K562 (cell line): Measurements from ENCODE around the gene ALDH16A1. TPM values are rescaled to one million over a fixed set of nuclear protein-coding genes. Genes with fewer than 3 reads are reported as not detected.

Experiments
- BCOR ChIP-seq: fragments of 450-650 bp; IDR thresholded peaks from 2 replicates; pipeline ENCODE4 v1.6.1; 2016
- DMBX1 ChIP-seq: fragments of 250-450 bp; sonication (Bioruptor Pico); IDR thresholded peaks from 2 replicates; pipeline ENCODE4 v1.8.0; 2022; ENCODE audit warnings: inconsistent platforms, mild to moderate bottlenecking, moderate library complexity, borderline replicate concordance
- PHF20 ChIP-seq: fragments of 450-650 bp; IDR thresholded peaks from 2 replicates; pipeline ENCODE4 v1.6.1; 2018; ENCODE audit not compliant: partially characterized antibody
- RAD21 ChIP-seq, 2 experiments: fragments of 250-450 bp in 1 of 2; fragments of 450-650 bp in 1 of 2; sonication (Bioruptor Pico) in 1 of 2; formaldehyde crosslinking in 1 of 2; IDR thresholded peaks in 1 of 2; conservative IDR thresholded peaks in 1 of 2; 2 replicates each; pipeline versions ENCODE4 v1.4.0 to v1.8.0; 2020 to 2022; ENCODE audit warnings: mild to moderate bottlenecking in 2 of 2, moderate library complexity in 1 of 2
- RBM25 ChIP-seq: fragments of 200-400 bp; formaldehyde crosslinking; IDR thresholded peaks from 2 replicates; pipeline ENCODE4 v1.6.1; 2018; ENCODE audit warnings: low read length, low read depth, moderate library complexity; ENCODE audit not compliant: severe bottlenecking
- RNF2 ChIP-seq: sonication (generic); IDR thresholded peaks from 2 replicates; pipeline ENCODE4 v1.6.1; 2016
- SMAD3 ChIP-seq: fragments of 450-650 bp; formaldehyde crosslinking; conservative IDR thresholded peaks from 2 replicates; pipeline ENCODE4 v1.4.0; 2020; ENCODE audit warnings: mild to moderate bottlenecking
- ZFX ChIP-seq: sonication (generic); formaldehyde crosslinking; IDR thresholded peaks from 2 replicates; pipeline ENCODE4 v1.8.0; 2022; ENCODE audit warnings: mild to moderate bottlenecking, missing genetic modification reagents, moderate library complexity
- ZNF124 ChIP-seq: sonication (generic); formaldehyde crosslinking; IDR thresholded peaks from 2 replicates; pipeline ENCODE4 v1.8.1; 2022; ENCODE audit warnings: missing genetic modification reagents
- ZNF551 ChIP-seq: fragments of 250-450 bp; sonication (Bioruptor Pico); IDR thresholded peaks from 2 replicates; pipeline ENCODE4 v1.5.0; 2021; ENCODE audit warnings: mild to moderate bottlenecking, moderate library complexity
- ZNF707 ChIP-seq: fragments of 250-450 bp; sonication (Bioruptor Pico); conservative IDR thresholded peaks from 2 replicates; pipeline ENCODE4 v1.8.0; 2022; ENCODE audit warnings: inconsistent platforms, mild to moderate bottlenecking, moderate library complexity
- ZNF830 ChIP-seq: fragments of 250-450 bp; sonication (Bioruptor Pico); IDR thresholded peaks from 2 replicates; pipeline ENCODE4 v1.5.0; 2021; ENCODE audit warnings: mild to moderate bottlenecking
- polyA plus RNA-seq, 8 experiments: library from polyadenylated mRNA; depleted of rRNA in 4 of 8; stranded (reverse) in 5 of 8; unstranded in 3 of 8; fragments of >200 nt; fragmentation: Nextera tagmentation in 2 of 8; fragmentation: Illumina TruSeq in 1 of 8; extraction: Ambion mirVana in 2 of 8; extraction: Trizol in 1 of 8; gene quantifications; 2 replicates each; pipeline versions ENCODE4 v1.2.1 to v1.2.3, GENCODE V29; 2011 to 2014; ENCODE audit warnings: inconsistent platforms in 1 of 8, missing spikeins in 1 of 8
- total RNA-seq, 7 experiments: library from RNA; depleted of rRNA in 6 of 7; stranded (reverse); fragments of >200 nt in 6 of 7; fragmentation: Illumina TruSeq in 2 of 7; extraction: Trizol in 2 of 7; gene quantifications; 2 replicates each; pipeline versions ENCODE4 v1.2.1 to v1.2.3, GENCODE V29; 2011 to 2021; ENCODE audit warnings: low replicate concordance in 1 of 7
- TF ChIP-seq, protein P1 (sequence below): sonication (generic); formaldehyde crosslinking; IDR thresholded peaks from 2 replicates; pipeline ENCODE4 v1.8.0; 2022; ENCODE audit warnings: mild to moderate bottlenecking, missing genetic modification reagents
- TF ChIP-seq, protein P2 (sequence below), 2 experiments: IDR thresholded peaks; 2 replicates each; pipeline ENCODE4 v1.6.1; 2011; ENCODE audit warnings: borderline replicate concordance in 1 of 2, control low read depth in 1 of 2, low read depth in 1 of 2, low read length in 1 of 2, mild to moderate bottlenecking in 1 of 2, mixed read lengths in 1 of 2, moderate library complexity in 1 of 2; ENCODE audit not compliant: insufficient read depth in 1 of 2, insufficient read length in 1 of 2, poor library complexity in 1 of 2, severe bottlenecking in 1 of 2; ENCODE audit errors: extremely low read depth in 1 of 2
- TF ChIP-seq, protein P3 (sequence below): sonication (generic); formaldehyde crosslinking; IDR thresholded peaks from 2 replicates; pipeline ENCODE4 v1.9.0; 2022; ENCODE audit warnings: mild to moderate bottlenecking, missing genetic modification reagents
- TF ChIP-seq, protein P4 (sequence below): fragments of 150-350 bp; conservative IDR thresholded peaks from 2 replicates; pipeline ENCODE4 v1.6.1; 2014; ENCODE audit warnings: low read length
- TF ChIP-seq, protein P5 (sequence below): fragments of 450-650 bp; formaldehyde crosslinking; IDR thresholded peaks from 2 replicates; pipeline ENCODE4 v1.4.0; 2020; ENCODE audit warnings: mild to moderate bottlenecking, moderate library complexity

Gene ALDH16A1
- total and polyA plus RNA-seq, 9 of the 15 experiments (the other 6 are each of a cell fraction or from before 2014, with no cell fraction given): 2.2 to 52.2 (median 7.6) TPM

DNA sequence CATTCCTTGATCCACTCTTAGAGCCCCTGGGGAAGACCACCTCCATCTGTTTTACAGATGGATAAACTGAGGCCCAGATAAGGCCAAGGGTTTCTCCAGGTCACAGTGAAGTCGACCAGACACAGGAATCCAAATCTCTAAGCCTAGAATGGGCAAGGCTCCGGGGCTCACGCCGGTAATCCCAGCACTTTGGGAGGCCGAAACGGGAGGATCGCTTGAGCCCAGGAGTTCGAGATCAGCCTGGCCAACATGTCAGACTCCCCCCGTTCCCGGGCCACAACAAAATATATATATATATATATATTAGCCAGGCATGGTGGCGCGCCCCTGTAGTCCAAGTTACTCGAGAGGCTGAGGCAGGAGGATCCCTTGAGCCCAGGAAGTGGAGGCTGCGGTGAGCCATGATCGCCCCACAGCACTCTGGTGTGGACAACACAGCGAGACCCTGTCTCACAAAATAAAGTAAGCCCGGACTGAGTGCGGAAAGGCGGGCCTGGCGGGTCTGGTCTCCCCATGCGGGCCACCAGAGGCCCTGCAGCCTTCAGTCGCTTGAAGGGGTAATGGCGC lies 33.8 kb downstream of the ALDH16A1 start (continued):
- TF ChIP-seq RAD21 (CRISPR knock-in tag; conservative IDR thresholded peaks at IDR 0.05 in 1 of 2, IDR thresholded peaks at IDR 0.05 in 1 of 2) (0 out of 4 replicates have a peak, but pooled peaks of 1 of the 2 experiments have one; percentile 5), ZNF124 (CRISPR knock-in tag) (no peak), DMBX1 (no peak), RNF2 (no peak), PHF20 (peak; percentile 55), BCOR (peak; percentile 62; the same call in 1 of the 2 replicates), RBM25 (peak; percentile 53), ZFX (peak; percentile 77), ZNF707 (0 out of 2 replicates have a peak, but pooled peaks have one; percentile 1), SMAD3 (CRISPR knock-in tag) (no peak), ZNF830 (CRISPR knock-in tag) (no peak), ZNF551 (CRISPR knock-in tag) (no peak)
- TF ChIP-seq, protein P1, sequence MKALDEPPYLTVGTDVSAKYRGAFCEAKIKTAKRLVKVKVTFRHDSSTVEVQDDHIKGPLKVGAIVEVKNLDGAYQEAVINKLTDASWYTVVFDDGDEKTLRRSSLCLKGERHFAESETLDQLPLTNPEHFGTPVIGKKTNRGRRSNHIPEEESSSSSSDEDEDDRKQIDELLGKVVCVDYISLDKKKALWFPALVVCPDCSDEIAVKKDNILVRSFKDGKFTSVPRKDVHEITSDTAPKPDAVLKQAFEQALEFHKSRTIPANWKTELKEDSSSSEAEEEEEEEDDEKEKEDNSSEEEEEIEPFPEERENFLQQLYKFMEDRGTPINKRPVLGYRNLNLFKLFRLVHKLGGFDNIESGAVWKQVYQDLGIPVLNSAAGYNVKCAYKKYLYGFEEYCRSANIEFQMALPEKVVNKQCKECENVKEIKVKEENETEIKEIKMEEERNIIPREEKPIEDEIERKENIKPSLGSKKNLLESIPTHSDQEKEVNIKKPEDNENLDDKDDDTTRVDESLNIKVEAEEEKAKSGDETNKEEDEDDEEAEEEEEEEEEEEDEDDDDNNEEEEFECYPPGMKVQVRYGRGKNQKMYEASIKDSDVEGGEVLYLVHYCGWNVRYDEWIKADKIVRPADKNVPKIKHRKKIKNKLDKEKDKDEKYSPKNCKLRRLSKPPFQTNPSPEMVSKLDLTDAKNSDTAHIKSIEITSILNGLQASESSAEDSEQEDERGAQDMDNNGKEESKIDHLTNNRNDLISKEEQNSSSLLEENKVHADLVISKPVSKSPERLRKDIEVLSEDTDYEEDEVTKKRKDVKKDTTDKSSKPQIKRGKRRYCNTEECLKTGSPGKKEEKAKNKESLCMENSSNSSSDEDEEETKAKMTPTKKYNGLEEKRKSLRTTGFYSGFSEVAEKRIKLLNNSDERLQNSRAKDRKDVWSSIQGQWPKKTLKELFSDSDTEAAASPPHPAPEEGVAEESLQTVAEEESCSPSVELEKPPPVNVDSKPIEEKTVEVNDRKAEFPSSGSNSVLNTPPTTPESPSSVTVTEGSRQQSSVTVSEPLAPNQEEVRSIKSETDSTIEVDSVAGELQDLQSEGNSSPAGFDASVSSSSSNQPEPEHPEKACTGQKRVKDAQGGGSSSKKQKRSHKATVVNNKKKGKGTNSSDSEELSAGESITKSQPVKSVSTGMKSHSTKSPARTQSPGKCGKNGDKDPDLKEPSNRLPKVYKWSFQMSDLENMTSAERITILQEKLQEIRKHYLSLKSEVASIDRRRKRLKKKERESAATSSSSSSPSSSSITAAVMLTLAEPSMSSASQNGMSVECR (CRISPR knock-in tag): 0 out of 2 replicates have a peak, but pooled peaks have one; percentile 9
- TF ChIP-seq, protein P2, sequence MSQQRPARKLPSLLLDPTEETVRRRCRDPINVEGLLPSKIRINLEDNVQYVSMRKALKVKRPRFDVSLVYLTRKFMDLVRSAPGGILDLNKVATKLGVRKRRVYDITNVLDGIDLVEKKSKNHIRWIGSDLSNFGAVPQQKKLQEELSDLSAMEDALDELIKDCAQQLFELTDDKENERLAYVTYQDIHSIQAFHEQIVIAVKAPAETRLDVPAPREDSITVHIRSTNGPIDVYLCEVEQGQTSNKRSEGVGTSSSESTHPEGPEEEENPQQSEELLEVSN (IDR thresholded peaks at IDR 0.05; ENCODE audit: borderline replicate concordance in 1 of 2, extremely low read depth in 1 of 2, insufficient read depth in 1 of 2, insufficient read length in 1 of 2, low read depth in 1 of 2, low read length in 1 of 2, poor library complexity in 1 of 2, severe bottlenecking in 1 of 2): peak in 1 of 2 experiments; percentile 51
- TF ChIP-seq, protein P3, sequence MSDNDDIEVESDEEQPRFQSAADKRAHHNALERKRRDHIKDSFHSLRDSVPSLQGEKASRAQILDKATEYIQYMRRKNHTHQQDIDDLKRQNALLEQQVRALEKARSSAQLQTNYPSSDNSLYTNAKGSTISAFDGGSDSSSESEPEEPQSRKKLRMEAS (CRISPR knock-in tag): no peak
- TF ChIP-seq, protein P4, sequence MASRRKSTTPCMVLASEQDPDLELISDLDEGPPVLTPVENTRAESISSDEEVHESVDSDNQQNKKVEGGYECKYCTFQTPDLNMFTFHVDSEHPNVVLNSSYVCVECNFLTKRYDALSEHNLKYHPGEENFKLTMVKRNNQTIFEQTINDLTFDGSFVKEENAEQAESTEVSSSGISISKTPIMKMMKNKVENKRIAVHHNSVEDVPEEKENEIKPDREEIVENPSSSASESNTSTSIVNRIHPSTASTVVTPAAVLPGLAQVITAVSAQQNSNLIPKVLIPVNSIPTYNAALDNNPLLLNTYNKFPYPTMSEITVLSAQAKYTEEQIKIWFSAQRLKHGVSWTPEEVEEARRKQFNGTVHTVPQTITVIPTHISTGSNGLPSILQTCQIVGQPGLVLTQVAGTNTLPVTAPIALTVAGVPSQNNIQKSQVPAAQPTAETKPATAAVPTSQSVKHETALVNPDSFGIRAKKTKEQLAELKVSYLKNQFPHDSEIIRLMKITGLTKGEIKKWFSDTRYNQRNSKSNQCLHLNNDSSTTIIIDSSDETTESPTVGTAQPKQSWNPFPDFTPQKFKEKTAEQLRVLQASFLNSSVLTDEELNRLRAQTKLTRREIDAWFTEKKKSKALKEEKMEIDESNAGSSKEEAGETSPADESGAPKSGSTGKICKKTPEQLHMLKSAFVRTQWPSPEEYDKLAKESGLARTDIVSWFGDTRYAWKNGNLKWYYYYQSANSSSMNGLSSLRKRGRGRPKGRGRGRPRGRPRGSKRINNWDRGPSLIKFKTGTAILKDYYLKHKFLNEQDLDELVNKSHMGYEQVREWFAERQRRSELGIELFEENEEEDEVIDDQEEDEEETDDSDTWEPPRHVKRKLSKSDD: peak; percentile 80
- TF ChIP-seq, protein P5, sequence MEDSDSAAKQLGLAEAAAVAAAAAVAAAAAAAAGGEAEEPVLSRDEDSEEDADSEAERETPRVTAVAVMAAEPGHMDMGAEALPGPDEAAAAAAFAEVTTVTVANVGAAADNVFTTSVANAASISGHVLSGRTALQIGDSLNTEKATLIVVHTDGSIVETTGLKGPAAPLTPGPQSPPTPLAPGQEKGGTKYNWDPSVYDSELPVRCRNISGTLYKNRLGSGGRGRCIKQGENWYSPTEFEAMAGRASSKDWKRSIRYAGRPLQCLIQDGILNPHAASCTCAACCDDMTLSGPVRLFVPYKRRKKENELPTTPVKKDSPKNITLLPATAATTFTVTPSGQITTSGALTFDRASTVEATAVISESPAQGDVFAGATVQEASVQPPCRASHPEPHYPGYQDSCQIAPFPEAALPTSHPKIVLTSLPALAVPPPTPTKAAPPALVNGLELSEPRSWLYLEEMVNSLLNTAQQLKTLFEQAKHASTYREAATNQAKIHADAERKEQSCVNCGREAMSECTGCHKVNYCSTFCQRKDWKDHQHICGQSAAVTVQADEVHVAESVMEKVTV (CRISPR knock-in tag): no peak
